H1 (cell line): Measurements from ENCODE around the gene SLC44A5. TPM values are rescaled to one million over a fixed set of nuclear protein-coding genes. Genes with fewer than 3 reads are reported as not detected.

Source experiments
- CTCF ChIA-PET: fragments of 300-600 bp; sonication (Branson Sonifier 250); formaldehyde crosslinking; loops from one replicate; lab custom pipeline; 2021; ENCODE audit not compliant: partially characterized antibody; lab: Charles Lee
- POLR2A ChIA-PET: fragments of 300-600 bp; sonication (Branson Sonifier 250); formaldehyde crosslinking; loops from one replicate; lab custom pipeline; 2021; ENCODE audit warnings: inconsistent platforms; ENCODE audit not compliant: partially characterized antibody; lab: Charles Lee
- DNase-seq, 2 experiments: peaks; one replicate each; pipeline versions ENCODE4 v3.0.0 to v3.0.0-alpha.2; 2010 to 2022; ENCODE audit warnings: low spot score in 2 of 2, low read depth in 1 of 2, mixed read lengths in 1 of 2
- FAIRE-seq: peaks from 2 replicates; lab custom pipeline; 2011; peaks lifted over from hg19 to GRCh38; lab: Jason Lieb, UNC
- H2AFZ ChIP-seq: 2 replicates; pipeline ENCODE4 v1.8.1; 2012; ENCODE audit warnings: low read length, inconsistent platforms
- H2AK5ac ChIP-seq: 2 replicates; pipeline ENCODE4 v1.6.1; 2013; ENCODE audit warnings: low read depth, low read length
- H2BK120ac ChIP-seq: replicated peaks from 2 replicates; pipeline ENCODE3; 2013; ENCODE audit warnings: low read depth, low read length, inconsistent platforms
- H2BK12ac ChIP-seq: 2 replicates; pipeline ENCODE4 v1.6.1; 2013; ENCODE audit warnings: low read depth, low read length
- H2BK15ac ChIP-seq: 2 replicates; pipeline ENCODE4 v1.6.1; 2013; ENCODE audit warnings: low read length
- H2BK20ac ChIP-seq: 2 replicates; pipeline ENCODE4 v1.6.1; 2013; ENCODE audit warnings: low read length
- H2BK5ac ChIP-seq: 2 replicates; pipeline ENCODE4 v1.6.1; 2013; ENCODE audit warnings: low read depth, low read length
- H3K14ac ChIP-seq: 2 replicates; pipeline ENCODE4 v1.6.1; 2013; ENCODE audit warnings: inconsistent platforms; ENCODE audit not compliant: insufficient read length
- H3K18ac ChIP-seq: 2 replicates; pipeline ENCODE4 v1.6.1; 2013; ENCODE audit warnings: low read length; ENCODE audit errors: extremely low read depth
- H3K23ac ChIP-seq: 2 replicates; pipeline ENCODE4 v1.6.1; 2013; ENCODE audit warnings: inconsistent platforms; ENCODE audit not compliant: insufficient read length
- H3K23me2 ChIP-seq: 2 replicates; pipeline ENCODE4 v1.6.1; 2013; ENCODE audit warnings: low read depth, low read length
- H3K27ac ChIP-seq: 2 replicates; pipeline ENCODE4 v1.6.1; 2011; ENCODE audit warnings: low read depth, low read length, inconsistent platforms
- H3K27me3 ChIP-seq, 4 experiments: replicated peaks in 1 of 4; 1 replicate in 1 of 4; 2 replicates in 3 of 4; pipeline versions ENCODE4 v1.6.1 to v1.8.1; 2011 to 2013; ENCODE audit warnings: low read length in 3 of 4, mild to moderate bottlenecking in 3 of 4, inconsistent platforms in 2 of 4, mixed read lengths in 2 of 4, moderate library complexity in 1 of 4; ENCODE audit not compliant: control insufficient read depth in 3 of 4, insufficient read depth in 3 of 4; ENCODE audit errors: extremely low read depth in 1 of 4
- H3K36me3 ChIP-seq, 4 experiments: 2 replicates each; pipeline versions ENCODE4 v1.6.1 to v1.8.1; 2011 to 2013; ENCODE audit warnings: mild to moderate bottlenecking in 4 of 4, low read length in 3 of 4, moderate library complexity in 2 of 4, control low read depth in 1 of 4, inconsistent platforms in 1 of 4; ENCODE audit not compliant: insufficient read depth in 4 of 4, control insufficient read depth in 2 of 4
- H3K4ac ChIP-seq: replicated peaks from 2 replicates; pipeline ENCODE3; 2013; ENCODE audit warnings: low read length, low read depth, mixed read lengths, inconsistent platforms; ENCODE audit not compliant: insufficient read length
- H3K4me1 ChIP-seq, 4 experiments: replicated peaks in 1 of 4; 1 replicate in 1 of 4; 2 replicates in 3 of 4; pipeline versions ENCODE4 v1.6.1 to v1.8.1; 2011 to 2013; ENCODE audit warnings: low read length in 3 of 4, inconsistent platforms in 2 of 4, mixed read lengths in 1 of 4; ENCODE audit not compliant: insufficient read depth in 4 of 4, control insufficient read depth in 3 of 4
- H3K4me2 ChIP-seq, 2 experiments: 2 replicates each; pipeline versions ENCODE4 v1.6.1 to v1.8.1; 2011 to 2013; ENCODE audit warnings: low read depth in 2 of 2, low read length in 2 of 2, control low read depth in 1 of 2, inconsistent platforms in 1 of 2, mild to moderate bottlenecking in 1 of 2; ENCODE audit not compliant: insufficient read depth in 1 of 2
- H3K4me3 ChIP-seq, 4 experiments: fragments of 200-600, 300-600 bp in 1 of 4; sonication (generic), shearing (Covaris generic), sonication (Bioruptor Twin) in 1 of 4; 2 replicates each; pipeline versions ENCODE4 v1.5.1 to v1.8.1; 2011 to 2016; ENCODE audit warnings: low read length in 4 of 4, low read depth in 3 of 4, control low read depth in 2 of 4, inconsistent platforms in 2 of 4, mild to moderate bottlenecking in 2 of 4, mixed read lengths in 1 of 4, moderate library complexity in 1 of 4; ENCODE audit not compliant: insufficient read depth in 2 of 4; ENCODE audit errors: extremely low read depth in 1 of 4
- H3K56ac ChIP-seq: replicated peaks from 2 replicates; pipeline ENCODE3; 2013; ENCODE audit warnings: low read depth, mild to moderate bottlenecking, mixed read lengths, low read length, inconsistent platforms; ENCODE audit not compliant: insufficient read length
- H3K79me1 ChIP-seq: 2 replicates; pipeline ENCODE4 v1.6.1; 2013; ENCODE audit warnings: low read depth, low read length, control low read depth
- H3K79me2 ChIP-seq, 2 experiments: 2 replicates each; pipeline versions ENCODE4 v1.6.1 to v1.8.1; 2012 to 2013; ENCODE audit warnings: low read length in 2 of 2, mild to moderate bottlenecking in 2 of 2, inconsistent platforms in 1 of 2; ENCODE audit not compliant: insufficient read depth in 2 of 2, control insufficient read depth in 1 of 2
- H3K9ac ChIP-seq, 4 experiments: replicated peaks in 1 of 4; 1 replicate in 1 of 4; 2 replicates in 3 of 4; pipeline versions ENCODE4 v1.6.1 to v1.8.1; 2011 to 2013; ENCODE audit warnings: low read depth in 3 of 4, low read length in 3 of 4, control low read depth in 2 of 4, mild to moderate bottlenecking in 2 of 4, moderate library complexity in 2 of 4, inconsistent platforms in 1 of 4; ENCODE audit errors: extremely low read depth in 1 of 4
- H3K9me3 ChIP-seq, 2 experiments: 2 replicates each; pipeline versions ENCODE4 v1.6.1 to v1.8.1; 2012 to 2013; ENCODE audit warnings: mild to moderate bottlenecking in 2 of 2, moderate library complexity in 2 of 2, control low read depth in 1 of 2, inconsistent platforms in 1 of 2, low read depth in 1 of 2, low read length in 1 of 2, mixed read lengths in 1 of 2; ENCODE audit not compliant: insufficient read depth in 2 of 2
- H4K20me1 ChIP-seq, 2 experiments: replicated peaks in 1 of 2; 2 replicates each; pipeline versions ENCODE3 to v1.8.1; 2011 to 2013; ENCODE audit warnings: inconsistent platforms in 2 of 2, low read length in 2 of 2, mild to moderate bottlenecking in 1 of 2; ENCODE audit not compliant: insufficient read depth in 2 of 2, control insufficient read depth in 1 of 2
- H4K5ac ChIP-seq: 2 replicates; pipeline ENCODE4 v1.6.1; 2013; ENCODE audit warnings: low read length, low read depth, mixed read lengths, inconsistent platforms; ENCODE audit not compliant: insufficient read length
- H4K8ac ChIP-seq: 2 replicates; pipeline ENCODE4 v1.8.0; 2013; ENCODE audit warnings: mild to moderate bottlenecking, moderate library complexity, low read length, inconsistent platforms; ENCODE audit not compliant: insufficient read depth; ENCODE audit errors: extremely low read depth
- H4K91ac ChIP-seq: replicated peaks from 2 replicates; pipeline ENCODE3; 2013; ENCODE audit warnings: low read length, mixed read lengths, inconsistent platforms; ENCODE audit not compliant: insufficient read length
- ATF2 ChIP-seq: IDR thresholded peaks from 2 replicates; pipeline ENCODE4 v1.6.1; 2012; ENCODE audit warnings: low read length, inconsistent platforms
- CTCF ChIP-seq, 3 experiments: IDR thresholded peaks; 1 replicate in 2 of 3; 2 replicates in 1 of 3; pipeline versions ENCODE4 v1.5.1 to v1.6.1; 2011; ENCODE audit warnings: low read length in 3 of 3, mild to moderate bottlenecking in 3 of 3, inconsistent platforms in 2 of 3, low read depth in 1 of 3, moderate library complexity in 1 of 3; ENCODE audit not compliant: insufficient read depth in 1 of 3; ENCODE audit errors: control extremely low read depth in 1 of 3
- NANOG ChIP-seq: IDR thresholded peaks from 2 replicates; pipeline ENCODE4 v1.6.1; 2011; ENCODE audit warnings: low read length, low read depth, mild to moderate bottlenecking, inconsistent platforms; ENCODE audit not compliant: insufficient read depth, poor library complexity, severe bottlenecking
- SIX5 ChIP-seq: IDR thresholded peaks from 2 replicates; pipeline ENCODE4 v1.6.1; 2011; ENCODE audit warnings: mild to moderate bottlenecking, low read depth, low read length
- SRF ChIP-seq: IDR thresholded peaks from 2 replicates; pipeline ENCODE4 v1.6.1; 2011; ENCODE audit warnings: mild to moderate bottlenecking, low read depth, low read length, moderate library complexity
- SUZ12 ChIP-seq: fragments of 200-600 bp; sonication (generic); IDR thresholded peaks from 2 replicates; pipeline ENCODE4 v1.6.1; 2012; ENCODE audit warnings: mild to moderate bottlenecking, inconsistent platforms, low read length, moderate library complexity, mixed read lengths
- WGBS, 2 experiments: shearing (Covaris generic) in 1 of 2; methylation state at CpG; one replicate each; pipeline versions ENCODE4 v1.1.6 to v1.1.7; 2013 to 2015; ENCODE audit warnings: low lambda C conversion rate in 2 of 2, mixed read lengths in 2 of 2, inconsistent platforms in 1 of 2, low coverage in 1 of 2, missing lambda C conversion rate in 1 of 2; ENCODE audit not compliant: insufficient replicate concordance in 2 of 2, insufficient coverage in 1 of 2, insufficient read length in 1 of 2; ENCODE audit errors: extremely low coverage in 1 of 2, missing lambda C conversion rate in 1 of 2; 5-methylcytosine and 5-hydroxymethylcytosine counted together
- polyA plus RNA-seq, 7 experiments: library from polyadenylated mRNA; depleted of rRNA in 3 of 7; stranded (reverse) in 5 of 7; unstranded in 2 of 7; fragments of >200 nt in 5 of 7; fragments of 200-250 nt in 2 of 7; gene quantifications; 1 replicate in 5 of 7; 2 replicates in 1 of 7; 4 replicates in 1 of 7; pipeline versions ENCODE4 v1.2.1 to v1.2.3, GENCODE V29; 2011 to 2013; ENCODE audit warnings: missing spikeins in 2 of 7, mixed read lengths in 2 of 7
- total RNA-seq: library from RNA; stranded (reverse); fragmentation: NEBNext Ultra II Directional; extraction: Animal tissue kit (Norgen Biotek cat#: 25700); gene quantifications from 2 replicates; pipeline ENCODE4 v1.2.1, GENCODE V29; 2021

The SLC44A5 gene
- total and polyA plus RNA-seq, 2 of the 8 experiments (the other 6 are each of a cell fraction or from before 2014, with no cell fraction given): 1.8 to 3.3 TPM

DNA sequence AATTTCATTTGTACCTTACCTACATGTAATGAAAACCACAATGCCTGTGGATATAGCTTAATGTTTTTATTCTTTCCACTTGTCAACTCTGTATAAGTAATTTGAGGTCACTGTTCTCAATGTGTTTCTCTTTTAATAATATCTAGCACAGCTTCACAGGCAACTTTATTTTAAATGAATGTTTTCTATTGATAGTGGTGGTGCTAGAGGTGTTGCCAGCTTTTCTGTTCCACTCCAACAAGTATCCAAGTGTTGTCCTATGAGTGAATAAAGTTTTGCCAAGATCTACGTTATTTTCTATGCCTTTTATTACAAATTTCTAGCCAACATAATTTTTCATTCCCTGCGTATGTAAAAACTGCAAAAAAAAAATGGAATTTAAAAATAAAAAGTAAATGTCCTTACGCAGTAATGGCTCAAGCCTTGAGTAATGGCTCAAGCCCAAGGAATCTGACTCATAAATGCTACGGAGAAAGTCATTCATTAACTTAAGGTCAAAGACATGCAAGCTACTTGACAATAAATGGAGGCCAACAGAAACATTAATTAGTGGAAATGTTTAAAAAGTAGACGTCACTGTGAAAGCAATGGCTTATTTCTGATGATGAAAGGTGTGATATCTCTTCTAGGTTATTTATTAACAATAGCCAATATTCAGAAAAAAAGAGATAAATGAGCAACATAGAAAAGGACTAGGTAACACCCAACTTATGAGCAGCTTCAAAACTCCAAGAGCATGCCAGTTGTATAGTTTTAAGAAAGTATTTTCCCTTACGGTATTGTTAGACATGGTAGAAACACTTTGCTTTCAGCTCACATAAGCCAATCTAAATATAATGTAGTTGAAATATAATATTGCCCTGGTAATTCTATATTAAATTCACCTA, 71.4 kb downstream of the SLC44A5 start:
- Histone ChIP-seq H3K9ac (no peak overlapping the region), H2AK5ac (no peak overlapping the region), H3K4ac (no peak overlapping the region), H3K4me2 (no peak overlapping the region), H3K18ac (no peak overlapping the region), H3K36me3 (no peaks in the 10 kb centered on the region), H3K79me1 (no peaks in the 10 kb centered on the region), H3K4me3 (no peak overlapping the region), H4K91ac (no peak overlapping the region), H2BK12ac (no peak overlapping the region), H3K23ac (no peak overlapping the region), H3K79me2 (no peaks in the 10 kb centered on the region), H3K4me1 (no peaks in the 10 kb centered on the region), H4K8ac (no peak overlapping the region), H3K9me3 (no peaks in the 10 kb centered on the region), H2BK20ac (no peak overlapping the region), H3K27ac (no peak overlapping the region), H4K20me1 (no peaks in the 10 kb centered on the region), H2BK15ac (no peak overlapping the region), H3K56ac (no peak overlapping the region), H2BK120ac (no peak overlapping the region), H4K5ac (no peak overlapping the region), H3K14ac (no peak overlapping the region), H3K27me3 (no peaks in the 10 kb centered on the region), H2BK5ac (no peak overlapping the region), H3K23me2 (no peaks in the 10 kb centered on the region), H2AFZ (no peak overlapping the region)
- POLR2A ChIA-PET: interaction anchor here (0.7 kb wide), 1 partner anchor 537 kb away, joined by 3 read pairs; no protein-coding TSS in a partner anchor
- CTCF ChIA-PET: interaction anchor here (0.7 to 1.3 kb wide), 4 partner anchors 11 to 307 kb away, joined by 3 read pairs; no protein-coding TSS in a partner anchor
- WGBS, 2 experiments: 86% methylated on average over 6 of the region's 6 CpGs; no CpG with 5 or more reads in 1 of the 2 experiments
- DNase-seq (no peak), FAIRE-seq (no peak)
- TF ChIP-seq CTCF (IDR thresholded peaks at IDR 0.05; ENCODE audit: control extremely low read depth in 1 of 3, insufficient read depth in 1 of 3, low read depth in 1 of 3, low read length in 3 of 3) (no peak), SRF (no peak), SIX5 (no peak), NANOG (no peak), ATF2 (no peak), SUZ12 (no peak)
